ENCODE results near the gene COX6A2. TPM values are rescaled to one million over a fixed set of nuclear protein-coding genes. Genes with fewer than 3 reads are reported as not detected.
"Not testable (repeated sequence)": the region's sequence is repeated elsewhere in the genome, so short reads cannot be mapped to it uniquely, and the experiment has no call there.

The COX6A2 gene
- total and polyA plus RNA-seq, 2 experiments from 2014 or later, result 6.0 TPM; not detected in 1

- ATAC-seq, H3K9me3 Mint-ChIP-seq: not testable (repeated sequence)
Observed at GRCh38 chr16:31445931-31446330, 17.8 kb upstream of the COX6A2 start.

DNA sequence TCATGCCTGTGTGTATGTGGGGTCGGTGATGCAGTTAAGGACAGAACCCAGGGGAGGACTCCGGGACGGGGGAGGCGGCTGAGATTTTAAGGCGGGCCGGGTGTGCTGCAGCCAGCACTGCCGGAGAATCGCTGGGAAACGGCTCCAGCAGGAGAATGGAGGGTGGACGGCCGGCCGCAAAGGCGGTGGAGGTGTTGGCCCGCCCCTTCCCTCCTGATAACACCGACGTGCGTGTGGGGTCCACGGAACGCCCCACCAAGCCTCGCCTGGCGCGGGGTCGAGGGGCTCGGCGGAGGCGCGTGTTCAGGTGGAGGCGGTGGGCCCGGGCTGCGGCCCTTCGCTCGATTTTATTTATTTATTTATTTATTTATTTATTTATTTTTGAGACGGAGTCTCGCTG, 13.8 kb upstream of the COX6A2 start:
- Mint-ChIP-seq H3K36me3 (ENCODE audit: low read depth) (no peaks in the 10 kb centered on the region), H3K27me3 (ENCODE audit: insufficient read depth, low read depth, poor library complexity) (peaks cover 5% of the 10 kb centered on the region), H3K27ac (no peak overlapping the region), H3K4me3 (peak overlapping the region; percentile 89), H3K4me1 (peaks cover 4% of the 10 kb centered on the region), H3K9me3 (no peaks in the 10 kb centered on the region; the same call in 2 of the 3 replicates)
- ATAC-seq (no peak), DNase-seq (ENCODE audit: low spot score) (no peak)
- H3K27ac ChIP-seq (ENCODE audit: low read depth), result no peak overlapping the region
- H3K4me3 ChIP-seq, result peak overlapping the region; percentile 65
- peaks cover 6% of the 10 kb centered on the region; the same call in 1 of the 2 replicates for H3K27me3 ChIP-seq (ENCODE audit: insufficient read depth)
- no peaks in the 10 kb centered on the region for H3K4me1 ChIP-seq (ENCODE audit: insufficient read depth)
- H4K20me1 ChIP-seq (replicated peaks; ENCODE audit: insufficient read depth), result no peaks in the 10 kb centered on the region
- no peaks in the 10 kb centered on the region for H3F3A ChIP-seq (replicated peaks; ENCODE audit: low read depth)
- H3K9me2 ChIP-seq (ENCODE audit: insufficient read depth), result no peaks in the 10 kb centered on the region
- H3K4me2 ChIP-seq, result no peak overlapping the region; the same call in 1 of the 2 replicates
- H3K36me3 ChIP-seq (ENCODE audit: insufficient read depth), result no peaks in the 10 kb centered on the region
- peak overlapping the region; percentile 96; the same call in 1 of the 2 replicates for H2AFZ ChIP-seq
- no peaks in the 10 kb centered on the region for H3K79me2 ChIP-seq (replicated peaks; ENCODE audit: insufficient read depth)
- TF ChIP-seq EZH2 (IDR thresholded peaks at IDR 0.05; ENCODE audit: low read depth, unreplicated experiment) (no peak), NANOG (IDR thresholded peaks at IDR 0.05; ENCODE audit: borderline replicate concordance) (no peak), ZNF114 (CRISPR knock-in tag; IDR thresholded peaks at IDR 0.05) (no peak), JUNB (IDR thresholded peaks at IDR 0.05; ENCODE audit: unreplicated experiment) (no peak), REST (IDR thresholded peaks at IDR 0.05; ENCODE audit: unreplicated experiment) (no peak), POLR2AphosphoS5 (IDR thresholded peaks at IDR 0.05; ENCODE audit: low read depth) (no peak), ZNF462 (CRISPR knock-in tag; IDR thresholded peaks at IDR 0.05) (no peak), STAT1 (IDR thresholded peaks at IDR 0.05; ENCODE audit: unreplicated experiment) (no peak), EZH2phosphoT487 (IDR thresholded peaks at IDR 0.05; ENCODE audit: unreplicated experiment) (no peak)
- TF ChIP-seq, protein P1, sequence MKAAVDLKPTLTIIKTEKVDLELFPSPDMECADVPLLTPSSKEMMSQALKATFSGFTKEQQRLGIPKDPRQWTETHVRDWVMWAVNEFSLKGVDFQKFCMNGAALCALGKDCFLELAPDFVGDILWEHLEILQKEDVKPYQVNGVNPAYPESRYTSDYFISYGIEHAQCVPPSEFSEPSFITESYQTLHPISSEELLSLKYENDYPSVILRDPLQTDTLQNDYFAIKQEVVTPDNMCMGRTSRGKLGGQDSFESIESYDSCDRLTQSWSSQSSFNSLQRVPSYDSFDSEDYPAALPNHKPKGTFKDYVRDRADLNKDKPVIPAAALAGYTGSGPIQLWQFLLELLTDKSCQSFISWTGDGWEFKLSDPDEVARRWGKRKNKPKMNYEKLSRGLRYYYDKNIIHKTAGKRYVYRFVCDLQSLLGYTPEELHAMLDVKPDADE (IDR thresholded peaks at IDR 0.05), result no peak

More at GRCh38 chr16:31445931-31446330, 17.8 kb upstream of the COX6A2 start:
- not testable (repeated sequence) for H3K36me3 Mint-ChIP-seq (ENCODE audit: low read depth); H3K27ac ChIP-seq (ENCODE audit: low read depth); H3K4me1 ChIP-seq (ENCODE audit: insufficient read depth); H3K4me2 ChIP-seq; H3K79me2 ChIP-seq (replicated peaks; ENCODE audit: insufficient read depth); H3F3A ChIP-seq (replicated peaks; ENCODE audit: low read depth); H3K4me3 ChIP-seq; H3K27me3 ChIP-seq (ENCODE audit: insufficient read depth); DNase-seq (ENCODE audit: low spot score); H3K9me2 ChIP-seq (ENCODE audit: insufficient read depth); H4K20me1 ChIP-seq (replicated peaks; ENCODE audit: insufficient read depth); H3K27ac Mint-ChIP-seq; H3K36me3 ChIP-seq (ENCODE audit: insufficient read depth); H2AFZ ChIP-seq; H3K27me3 Mint-ChIP-seq (ENCODE audit: insufficient read depth, low read depth, poor library complexity); H3K4me1 Mint-ChIP-seq; H3K4me3 Mint-ChIP-seq

Data from GM23338 (cell line).